GM19351 (cell line): ENCODE data around the gene ANGPT4.

Experiments used
- ATAC-seq: cut with Tn5 transposase; IDR thresholded peaks from one replicate; pipeline ENCODE4 v1.9.1; 2021; ENCODE audit warnings: mild to moderate bottlenecking, moderate library complexity; ENCODE audit not compliant: unreplicated experiment

Gene ANGPT4

GRCh38 chr20:916125-916799 lies at the start of gene ANGPT4:
Gene ANGPT4 (minus strand): TSS chr20:916334. CDS start chr20:916214, 120 bp downstream.
- ATAC-seq: no peak

GRCh38 chr20:963795-964194 lies 47.7 kb upstream of the ANGPT4 start:
- no peak for ATAC-seq

GRCh38 chr20:962683-963082 lies 46.5 kb upstream of the ANGPT4 start:
- no peak for ATAC-seq

- ATAC-seq: no peak
Observed at GRCh38 chr20:962223-962622, 46.1 kb upstream of the ANGPT4 start.

GRCh38 chr20:961768-962167 lies 45.6 kb upstream of the ANGPT4 start:
- no peak for ATAC-seq

GRCh38 chr20:959996-960615 lies 44.0 kb upstream of the ANGPT4 start:
- no peak for ATAC-seq

- no peak for ATAC-seq
Observed at GRCh38 chr20:958936-959815, 43.0 kb upstream of the ANGPT4 start.

GRCh38 chr20:957544-957943 lies 41.4 kb upstream of the ANGPT4 start:
- ATAC-seq: no peak

GRCh38 chr20:956330-956951 lies 40.3 kb upstream of the ANGPT4 start:
- peak; percentile 67 for ATAC-seq

GRCh38 chr20:955656-956055 lies 39.5 kb upstream of the ANGPT4 start:
- ATAC-seq: no peak

- ATAC-seq: no peak
Observed at GRCh38 chr20:955111-955510, 39.0 kb upstream of the ANGPT4 start.

- no peak for ATAC-seq
Observed at GRCh38 chr20:953742-954141, 37.6 kb upstream of the ANGPT4 start.

- ATAC-seq: no peak
Observed at GRCh38 chr20:952196-952795, 36.2 kb upstream of the ANGPT4 start.

GRCh38 chr20:951384-952169 lies 35.4 kb upstream of the ANGPT4 start:
- ATAC-seq: no peak

GRCh38 chr20:949717-950116 lies 33.6 kb upstream of the ANGPT4 start:
- ATAC-seq: no peak

- no peak for ATAC-seq
Observed at GRCh38 chr20:946826-947225, 30.7 kb upstream of the ANGPT4 start.

- ATAC-seq: no peak
Observed at GRCh38 chr20:945841-946240, 29.7 kb upstream of the ANGPT4 start.

GRCh38 chr20:944774-945410 lies 28.8 kb upstream of the ANGPT4 start:
- ATAC-seq: no peak

- ATAC-seq: no peak
Observed at GRCh38 chr20:944148-944547, 28.0 kb upstream of the ANGPT4 start.

GRCh38 chr20:942611-943010 lies 26.5 kb upstream of the ANGPT4 start:
- no peak for ATAC-seq
